ENCODE measurements around the gene STK11.
A peak's percentile ranks its signal among the peaks of the same experiment; 100 is the strongest.

GRCh38 chr19:1251330-1252220 lies 46.0 kb downstream of the STK11 start:
- TF ChIP-seq CEBPB (IDR thresholded peaks at IDR 0.05; ENCODE audit: low read depth, low read length) (0 out of 2 replicates have a peak, but pooled peaks have one; percentile 0), CTCF (conservative IDR thresholded peaks at IDR 0.05; ENCODE audit: low read depth, low read length) (no peak), RAD21 (IDR thresholded peaks at IDR 0.05; ENCODE audit: low read length) (no peak), MXI1 (IDR thresholded peaks at IDR 0.05; ENCODE audit: borderline replicate concordance, low read depth, low read length) (no peak), POLR2A (IDR thresholded peaks at IDR 0.05; ENCODE audit: low read depth, low read length) (0 out of 2 replicates have a peak, but pooled peaks have one; percentile 48)

All from IMR-90 (cell line).